GM18508 (cell line): ENCODE data around the gene TEX14.
"Not testable (repeated sequence)": the region's sequence is repeated elsewhere in the genome, so short reads cannot be mapped to it uniquely, and the experiment has no call there.

Experiments
- ATAC-seq: cut with Tn5 transposase; IDR thresholded peaks from one replicate; pipeline ENCODE4 v1.9.1; 2021; ENCODE audit warnings: moderate number of reproducible peaks; ENCODE audit not compliant: insufficient read depth, unreplicated experiment

Gene TEX14

DNA sequence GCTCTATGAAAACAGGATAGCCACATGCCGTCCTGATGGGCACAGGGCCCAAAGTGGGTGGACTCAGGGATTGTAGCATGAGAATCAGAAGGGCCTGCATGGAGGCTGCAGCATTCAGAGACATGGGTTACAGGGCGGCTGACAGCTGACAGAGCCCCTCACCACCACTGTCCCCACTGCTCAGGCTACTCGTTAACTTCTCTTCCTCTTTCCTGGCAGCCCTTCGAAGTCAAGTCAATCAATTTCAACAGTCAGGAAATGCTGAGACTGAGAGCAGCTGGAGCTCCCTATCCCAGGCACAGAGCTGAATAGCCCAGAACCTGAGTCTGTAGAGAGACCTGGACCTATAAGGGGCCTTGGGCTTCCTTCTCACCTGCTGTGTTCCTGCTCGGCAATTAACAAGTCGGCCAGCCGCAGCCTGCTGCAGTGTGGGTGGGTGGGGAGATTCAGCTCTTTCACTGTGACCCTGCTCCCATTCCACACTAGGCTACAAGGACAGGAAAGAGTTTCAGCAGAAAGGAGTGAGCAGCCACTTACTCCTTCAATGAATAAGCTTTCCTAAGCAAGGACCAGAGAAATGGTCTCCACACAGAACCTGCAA lies 76.9 kb downstream of the TEX14 start:
- ATAC-seq, result no peak

DNA sequence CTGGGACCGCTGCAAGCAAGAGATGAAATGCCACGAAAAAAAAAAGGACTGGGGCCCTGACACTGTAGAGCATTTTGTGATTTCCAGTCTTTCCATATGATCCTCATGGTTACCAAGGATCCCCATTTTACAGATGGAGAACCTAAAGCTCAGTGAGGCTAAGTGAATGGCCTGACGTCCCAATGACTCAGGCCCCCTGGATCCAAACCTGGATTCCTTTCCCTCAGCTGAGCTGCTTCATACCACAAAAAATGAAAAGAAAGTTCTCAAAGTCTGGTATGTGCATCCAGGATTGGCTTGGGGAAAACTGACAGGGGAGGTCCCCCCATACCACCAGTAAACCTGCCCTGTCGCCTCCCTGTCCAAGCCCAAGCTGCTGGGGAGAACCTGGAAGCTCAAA lies 80.5 kb downstream of the TEX14 start:
- ATAC-seq, result no peak

DNA sequence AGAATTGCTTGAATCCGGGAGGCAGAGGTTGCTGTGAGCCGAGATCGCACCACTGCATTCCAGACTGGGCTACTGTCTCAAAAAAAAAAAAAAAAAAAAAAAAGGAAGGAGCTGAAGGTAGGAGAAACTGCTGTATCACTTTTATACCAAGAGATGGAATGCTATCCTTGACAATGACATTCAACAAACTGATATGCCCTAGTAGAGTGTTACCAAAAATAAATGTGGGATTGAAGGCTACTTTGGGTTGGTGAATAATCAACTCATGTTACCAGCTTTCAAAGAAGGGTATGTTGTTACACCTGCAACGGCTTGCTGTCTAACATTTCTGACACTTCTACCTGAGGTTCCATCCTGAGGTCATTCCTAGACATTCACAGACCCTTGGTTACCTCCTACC lies 84.9 kb downstream of the TEX14 start:
- no peak for ATAC-seq

DNA sequence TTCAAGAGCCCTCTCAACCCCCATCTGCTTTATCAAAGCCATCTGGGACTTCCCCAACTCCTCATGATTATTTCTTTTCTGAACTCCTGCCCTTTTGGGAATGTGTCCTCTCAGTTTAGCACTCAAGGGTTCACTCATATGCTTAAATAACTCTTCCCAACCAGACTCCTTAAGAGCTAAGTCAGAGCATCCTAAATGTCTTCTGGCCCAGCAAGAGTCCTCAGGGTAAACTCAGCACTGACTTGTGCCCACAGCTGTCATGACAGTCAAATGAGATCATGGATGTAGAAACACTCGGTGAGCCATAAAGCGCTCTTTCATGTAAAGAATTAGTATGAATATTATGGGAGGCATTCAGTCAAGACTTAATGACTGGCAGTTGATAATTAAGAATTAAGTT lies 85.9 kb downstream of the TEX14 start:
- ATAC-seq, result no peak

DNA sequence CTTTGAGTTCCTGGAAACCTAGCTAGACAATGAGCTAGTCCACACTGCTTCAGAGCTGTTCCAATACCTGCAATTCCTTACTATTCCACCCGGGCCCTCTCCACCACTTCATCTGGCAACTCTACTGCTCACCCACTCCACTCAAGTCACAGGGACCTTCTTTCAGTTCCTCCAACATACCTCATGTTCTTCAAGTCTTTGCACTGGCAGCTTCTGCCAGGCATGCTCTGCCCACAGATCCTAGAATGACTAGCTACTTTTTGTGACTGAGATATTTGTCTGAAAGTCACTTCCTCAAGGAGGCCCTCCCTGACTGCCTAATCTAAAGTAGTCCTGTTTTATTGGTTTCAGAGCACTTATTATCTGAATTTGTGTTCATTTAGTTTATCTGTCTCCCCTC lies 86.4 kb downstream of the TEX14 start:
- ATAC-seq, result no peak

DNA sequence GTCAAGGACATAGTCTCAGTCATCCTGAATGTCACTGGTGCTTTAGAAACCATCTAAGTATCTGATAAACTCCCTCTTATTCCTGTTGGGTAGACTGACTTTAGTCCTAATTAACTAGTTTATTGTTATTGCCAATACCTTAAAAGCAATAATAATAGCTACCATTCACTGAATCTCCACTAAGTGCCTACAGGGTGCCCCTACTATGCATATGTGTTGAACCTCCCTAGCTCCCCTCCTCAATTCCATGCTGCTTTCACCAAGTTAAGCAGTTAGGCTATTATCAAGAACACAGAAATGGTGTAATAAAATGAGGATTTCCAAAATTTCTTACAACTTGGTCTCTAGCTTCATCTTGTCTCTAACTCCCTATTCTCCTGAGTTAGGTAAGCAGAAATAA lies 89.9 kb downstream of the TEX14 start:
- ATAC-seq, result no peak

- ATAC-seq, result no peak
Observed at GRCh38 chr17:58597371-58597770, 94.5 kb downstream of the TEX14 start.

DNA sequence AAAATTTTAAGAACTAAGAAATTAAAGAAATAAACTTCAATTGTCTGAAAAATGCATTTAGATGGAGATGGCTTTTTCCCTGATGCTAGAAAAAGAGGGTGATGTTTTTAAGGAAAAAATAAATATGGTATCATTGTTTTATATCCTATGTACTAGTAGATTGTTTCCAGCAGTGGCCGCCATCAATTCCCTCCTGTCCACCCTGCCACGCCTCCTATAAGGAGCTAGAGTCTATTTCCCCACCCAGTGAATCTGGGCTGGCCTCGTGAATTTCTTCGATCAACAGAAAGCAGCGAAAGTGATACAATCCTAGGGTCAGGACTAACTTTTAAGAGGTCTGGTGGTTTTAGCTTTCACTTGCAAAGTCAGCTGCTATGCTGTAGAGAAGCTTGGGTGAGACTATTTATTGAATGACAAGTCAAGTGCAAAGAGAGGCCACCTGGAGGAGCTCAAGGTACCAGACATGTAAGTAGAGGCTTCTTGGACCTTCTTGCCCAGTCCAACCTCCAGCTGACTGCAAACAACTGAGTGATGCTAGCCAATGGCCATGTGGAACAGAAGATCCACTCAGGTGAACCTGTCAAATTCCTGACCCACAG lies 96.6 kb downstream of the TEX14 start:
- ATAC-seq, result no peak

DNA sequence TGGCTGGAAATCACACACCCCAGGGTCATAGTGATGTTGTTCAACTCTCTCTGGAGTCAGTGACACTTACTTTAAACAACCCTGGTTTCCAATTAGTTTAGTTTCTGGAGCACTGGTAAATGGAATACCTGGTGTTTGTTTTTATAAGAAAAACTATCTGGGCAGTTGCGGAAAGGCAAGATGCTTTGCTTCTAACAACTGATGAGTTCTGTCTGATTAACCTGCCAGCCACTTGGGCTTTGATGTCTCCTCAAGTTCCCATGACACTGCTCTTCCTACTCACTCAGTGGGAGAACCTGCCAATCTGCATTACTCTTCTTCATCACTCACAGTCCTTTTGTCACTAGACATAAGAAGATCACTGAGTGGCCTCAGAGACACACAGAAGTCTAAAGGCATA lies 98.7 kb downstream of the TEX14 start:
- no peak for ATAC-seq

DNA sequence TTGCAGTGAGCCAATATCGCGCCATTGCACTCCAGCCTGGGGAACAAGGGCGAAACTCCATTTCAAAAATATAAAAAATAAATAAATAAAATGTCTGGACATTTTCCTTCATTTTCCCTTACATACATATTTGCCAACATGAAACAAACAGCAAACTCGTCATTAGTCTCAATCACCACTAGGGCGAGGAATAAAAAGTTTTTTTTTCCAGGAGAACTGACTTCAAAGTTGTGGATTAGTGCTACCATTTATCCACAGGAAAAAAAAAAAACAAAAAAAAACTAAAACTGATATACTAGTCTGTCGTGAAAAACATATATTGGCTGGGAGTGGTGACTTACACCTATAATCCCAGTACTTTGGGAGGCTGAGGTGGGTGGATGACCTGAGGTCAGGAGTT lies 100.4 kb downstream of the TEX14 start:
- ATAC-seq, result no peak

GRCh38 chr17:58590377-58590776 lies 101.5 kb downstream of the TEX14 start:
- no peak for ATAC-seq

- ATAC-seq, result no peak
Observed at GRCh38 chr17:58587713-58588117, 104.1 kb downstream of the TEX14 start.

GRCh38 chr17:58586009-58586644 lies 105.7 kb downstream of the TEX14 start:
- ATAC-seq, result no peak

DNA sequence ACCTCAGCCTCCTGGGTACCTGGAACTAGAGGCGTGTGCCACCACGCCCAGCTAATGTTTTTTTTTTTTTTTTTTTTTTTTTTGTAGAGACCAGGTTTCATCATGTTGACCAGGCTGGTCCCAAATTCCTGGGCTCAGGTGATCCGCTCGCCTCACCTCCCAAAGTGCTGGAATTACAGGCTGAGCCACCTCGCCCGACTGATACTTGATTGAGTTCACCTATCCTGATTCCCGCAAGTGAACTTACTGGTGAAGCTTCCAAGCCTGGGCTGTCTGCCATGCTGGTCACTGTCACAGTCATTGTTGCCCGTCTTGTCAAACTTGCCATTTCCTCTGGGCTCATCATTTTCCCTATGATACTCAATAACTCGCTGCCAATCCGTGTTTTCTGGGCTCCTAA lies 106.3 kb downstream of the TEX14 start:
- no peak for ATAC-seq

GRCh38 chr17:58583486-58583885 lies 108.4 kb downstream of the TEX14 start:
- ATAC-seq, result no peak

- ATAC-seq, result not testable (repeated sequence)
Observed at GRCh38 chr17:58582718-58583117, 109.1 kb downstream of the TEX14 start.

DNA sequence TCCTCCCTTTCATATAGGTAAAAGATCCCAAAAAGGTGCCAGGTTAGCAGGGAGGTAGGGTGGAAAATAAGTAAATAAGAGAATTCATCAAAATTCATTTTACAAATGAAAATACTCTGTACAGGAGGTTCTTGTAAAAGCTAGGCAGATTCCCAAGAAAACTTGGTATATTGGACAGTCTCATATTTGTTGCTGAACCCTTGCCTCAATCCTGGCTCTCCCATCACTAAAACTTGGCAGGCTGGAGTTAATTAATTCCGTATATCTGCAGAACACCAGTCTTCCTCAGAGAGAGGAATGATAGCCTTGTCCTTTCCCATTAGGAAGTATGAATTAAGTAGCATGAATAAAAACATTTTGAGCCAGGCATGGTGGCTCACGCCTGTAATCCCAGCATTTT lies 111.2 kb downstream of the TEX14 start:
- ATAC-seq, result no peak

GRCh38 chr17:58577696-58578095 lies 114.1 kb downstream of the TEX14 start:
- ATAC-seq, result no peak

GRCh38 chr17:58576679-58577367 lies 115.0 kb downstream of the TEX14 start:
- no peak for ATAC-seq

DNA sequence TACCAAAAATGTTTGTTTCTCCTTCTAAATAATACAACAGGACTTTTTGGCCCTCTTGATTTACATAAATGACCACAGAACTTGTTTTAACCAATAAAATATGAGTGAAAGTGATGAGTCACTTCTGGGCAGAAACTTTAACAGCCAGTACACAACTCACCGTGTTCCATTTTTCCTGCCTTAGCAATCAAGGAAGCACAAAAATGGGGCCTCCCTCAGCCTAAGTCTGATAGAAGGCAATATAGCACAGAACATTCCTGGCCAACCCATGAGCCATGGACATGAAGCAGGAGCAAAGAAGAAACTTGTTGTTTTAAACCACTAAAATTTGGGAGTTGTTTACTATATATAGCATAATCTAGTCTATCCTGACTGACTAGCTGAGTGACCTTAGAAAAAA lies 116.3 kb downstream of the TEX14 start:
- no peak for ATAC-seq

DNA sequence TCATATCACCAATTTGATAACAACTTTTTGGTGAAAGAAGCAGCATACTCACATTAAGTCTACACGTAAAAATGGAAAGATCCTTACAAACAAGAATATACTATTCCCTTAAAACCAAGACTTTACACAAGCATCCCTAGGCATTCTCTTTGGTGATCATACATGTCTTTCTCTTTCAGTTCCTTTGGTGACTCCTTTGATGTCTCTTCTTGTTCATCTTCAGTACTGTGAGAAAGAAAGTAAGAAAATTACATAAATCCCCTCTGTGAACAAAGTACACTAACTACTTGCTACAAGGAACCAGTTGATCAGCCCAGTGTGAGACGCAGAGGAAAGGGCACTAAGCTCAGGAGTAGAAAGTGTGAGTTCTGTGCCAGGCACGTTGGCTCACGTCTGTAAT lies 117.8 kb downstream of the TEX14 start:
- no peak for ATAC-seq

GRCh38 chr17:58572846-58573245 lies 119.0 kb downstream of the TEX14 start:
- ATAC-seq, result no peak
